Large intestine (tissue), 3 donors: ENCODE data around the gene KRT4. TPM values are rescaled to one million over a fixed set of nuclear protein-coding genes. Genes with fewer than 3 reads are reported as not detected.

Experiments
- DNase-seq, 2 donors: peaks; one replicate each; pipeline versions ENCODE4 v3.0.0 to v3.0.0-alpha.2; 2013
- H3K27ac ChIP-seq: one replicate; pipeline ENCODE4 v1.5.1; 2013; ENCODE audit warnings: low read length
- H3K27me3 ChIP-seq: 2 replicates; pipeline ENCODE4 v1.6.1; 2013; ENCODE audit warnings: low read length; ENCODE audit not compliant: control insufficient read depth, insufficient read depth
- H3K36me3 ChIP-seq: 2 replicates; pipeline ENCODE4 v1.6.1; 2013; ENCODE audit warnings: low read length; ENCODE audit not compliant: control insufficient read depth, insufficient read depth
- H3K4me1 ChIP-seq: one replicate; pipeline ENCODE4 v1.6.1; 2013; ENCODE audit warnings: low read length; ENCODE audit not compliant: control insufficient read depth, insufficient read depth
- H3K4me3 ChIP-seq: one replicate; pipeline ENCODE4 v1.5.1; 2013; ENCODE audit warnings: low read length
- H3K9me3 ChIP-seq: one replicate; pipeline ENCODE4 v1.6.1; 2013; ENCODE audit warnings: mild to moderate bottlenecking, low read depth, low read length, moderate library complexity; ENCODE audit not compliant: control insufficient read depth
- WGBS: methylation state at CpG from one replicate; pipeline ENCODE4 v1.1.5; 2013; ENCODE audit warnings: low lambda C conversion rate; ENCODE audit not compliant: insufficient coverage; 5-methylcytosine and 5-hydroxymethylcytosine counted together
- polyA plus RNA-seq: library from polyadenylated mRNA; unstranded; fragments of 120-200 nt; gene quantifications from one replicate; pipeline ENCODE4 v1.2.1, GENCODE V29; 2013

Gene KRT4
- polyA plus RNA-seq, 1 donor, result not detected

GRCh38 chr12:52781399-52782082 lies 32.4 kb downstream of the KRT4 start:
- Histone ChIP-seq H3K36me3 (no peaks in the 10 kb centered on the region), H3K27ac (no peak overlapping the region), H3K4me1 (no peaks in the 10 kb centered on the region), H3K27me3 (peaks cover 30% of the 10 kb centered on the region), H3K4me3 (no peak overlapping the region), H3K9me3 (no peaks in the 10 kb centered on the region)
- 73% methylated on average over 2 of the region's 4 CpGs for WGBS
- DNase-seq, result no peak

GRCh38 chr12:52779914-52780313 lies 34.0 kb downstream of the KRT4 start:
- no peak overlapping the region for H3K27ac ChIP-seq
- no peaks in the 10 kb centered on the region for H3K36me3 ChIP-seq
- H3K4me1 ChIP-seq, result no peaks in the 10 kb centered on the region
- H3K9me3 ChIP-seq, result no peaks in the 10 kb centered on the region
- no CpG with 5 or more reads among the region's 6 CpGs for WGBS
- no peak overlapping the region for H3K4me3 ChIP-seq
- DNase-seq, result no peak
- peaks cover 33% of the 10 kb centered on the region for H3K27me3 ChIP-seq

- Histone ChIP-seq H3K4me3 (no peak overlapping the region), H3K9me3 (no peaks in the 10 kb centered on the region), H3K36me3 (no peaks in the 10 kb centered on the region), H3K27ac (no peak overlapping the region), H3K27me3 (peaks cover 34% of the 10 kb centered on the region), H3K4me1 (no peaks in the 10 kb centered on the region)
- no peak for DNase-seq
- WGBS, result 100% methylated on average over 1 of the region's 2 CpGs
These were observed 35.1 kb downstream of the KRT4 start for GRCh38 chr12:52778833-52779232.

- no peak overlapping the region for H3K27ac ChIP-seq
- H3K9me3 ChIP-seq, result no peaks in the 10 kb centered on the region
- no peaks in the 10 kb centered on the region for H3K4me1 ChIP-seq
- H3K4me3 ChIP-seq, result no peak overlapping the region
- H3K27me3 ChIP-seq, result peaks cover 31% of the 10 kb centered on the region
- no CpG with 5 or more reads among the region's 4 CpGs for WGBS
- no peaks in the 10 kb centered on the region for H3K36me3 ChIP-seq
- no peak for DNase-seq
These were observed 36.4 kb downstream of the KRT4 start for GRCh38 chr12:52777566-52777965.

- Histone ChIP-seq H3K4me1 (no peaks in the 10 kb centered on the region), H3K36me3 (no peaks in the 10 kb centered on the region), H3K27ac (no peak within 1 kb of the TSS), H3K4me3 (no peak within 1 kb of the TSS), H3K9me3 (no peaks in the 10 kb centered on the region), H3K27me3 (peaks cover 31% of the 10 kb centered on the region)
- DNase-seq, result no peak
- no CpG with 5 or more reads among the region's 8 CpGs for WGBS
These were observed 37.0 kb downstream of the KRT4 start, which contains the start of gene KRT76 for GRCh38 chr12:52776913-52777395. Gene KRT76, minus strand, starts transcription at chr12:52777345. Its CDS starts 54 bp downstream, at chr12:52777291.

GRCh38 chr12:52776435-52776834 lies 37.5 kb downstream of the KRT4 start:
- Histone ChIP-seq H3K27ac (no peak overlapping the region), H3K36me3 (no peaks in the 10 kb centered on the region), H3K9me3 (no peaks in the 10 kb centered on the region), H3K4me3 (no peak overlapping the region), H3K27me3 (peaks cover 26% of the 10 kb centered on the region), H3K4me1 (no peaks in the 10 kb centered on the region)
- WGBS, result no CpG with 5 or more reads among the region's 5 CpGs
- DNase-seq, result no peak

GRCh38 chr12:52774629-52775250 lies 39.2 kb downstream of the KRT4 start:
- Histone ChIP-seq H3K36me3 (no peaks in the 10 kb centered on the region), H3K4me3 (no peak overlapping the region), H3K4me1 (no peaks in the 10 kb centered on the region), H3K27ac (no peak overlapping the region), H3K9me3 (no peaks in the 10 kb centered on the region), H3K27me3 (peaks cover 20% of the 10 kb centered on the region)
- DNase-seq, result no peak
- WGBS, result no CpG with 5 or more reads among the region's 8 CpGs

- H3K9me3 ChIP-seq, result no peaks in the 10 kb centered on the region
- no peak for DNase-seq
- no peak overlapping the region for H3K4me3 ChIP-seq
- no peaks in the 10 kb centered on the region for H3K36me3 ChIP-seq
- H3K4me1 ChIP-seq, result no peaks in the 10 kb centered on the region
- peaks cover 12% of the 10 kb centered on the region for H3K27me3 ChIP-seq
- H3K27ac ChIP-seq, result no peak overlapping the region
- 82% methylated on average over 2 of the region's 3 CpGs for WGBS
These were observed 41.1 kb downstream of the KRT4 start for GRCh38 chr12:52772772-52773171.

GRCh38 chr12:52772188-52772587 lies 41.7 kb downstream of the KRT4 start:
- DNase-seq, result no peak
- no CpG with 5 or more reads among the region's 4 CpGs for WGBS
- no peaks in the 10 kb centered on the region for H3K4me1 ChIP-seq
- H3K4me3 ChIP-seq, result no peak overlapping the region
- H3K9me3 ChIP-seq, result no peaks in the 10 kb centered on the region
- no peak overlapping the region for H3K27ac ChIP-seq
- no peaks in the 10 kb centered on the region for H3K36me3 ChIP-seq
- H3K27me3 ChIP-seq, result peaks cover 12% of the 10 kb centered on the region

- Histone ChIP-seq H3K36me3 (no peaks in the 10 kb centered on the region), H3K9me3 (no peaks in the 10 kb centered on the region), H3K27ac (no peak overlapping the region), H3K27me3 (peaks cover 12% of the 10 kb centered on the region), H3K4me3 (no peak overlapping the region), H3K4me1 (no peaks in the 10 kb centered on the region)
- no peak for DNase-seq
- no CpG with 5 or more reads among the region's 4 CpGs for WGBS
These were observed 42.4 kb downstream of the KRT4 start for GRCh38 chr12:52771505-52771904.
